Measurements from ENCODE around the gene DGKK.

DNA sequence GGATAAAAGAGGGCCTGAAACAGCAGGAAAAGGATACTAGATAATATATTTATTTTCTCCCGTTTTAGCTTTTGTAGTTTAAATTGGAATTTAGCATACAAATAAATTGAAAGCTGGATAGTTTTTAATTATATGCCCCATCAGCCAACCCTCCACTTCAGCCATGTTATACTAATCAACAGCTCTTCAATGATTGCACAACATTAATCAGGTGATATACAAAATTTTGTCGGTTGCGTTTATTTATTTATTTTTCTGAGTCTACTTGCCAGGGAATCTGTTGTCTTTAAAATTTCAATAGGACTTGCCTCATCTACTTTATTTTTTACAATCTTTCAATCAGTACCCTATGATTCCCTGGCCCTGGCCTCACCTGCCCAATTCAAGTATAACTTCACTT is 12.1 kb downstream of the DGKK start:
- TF ChIP-seq, protein P1, sequence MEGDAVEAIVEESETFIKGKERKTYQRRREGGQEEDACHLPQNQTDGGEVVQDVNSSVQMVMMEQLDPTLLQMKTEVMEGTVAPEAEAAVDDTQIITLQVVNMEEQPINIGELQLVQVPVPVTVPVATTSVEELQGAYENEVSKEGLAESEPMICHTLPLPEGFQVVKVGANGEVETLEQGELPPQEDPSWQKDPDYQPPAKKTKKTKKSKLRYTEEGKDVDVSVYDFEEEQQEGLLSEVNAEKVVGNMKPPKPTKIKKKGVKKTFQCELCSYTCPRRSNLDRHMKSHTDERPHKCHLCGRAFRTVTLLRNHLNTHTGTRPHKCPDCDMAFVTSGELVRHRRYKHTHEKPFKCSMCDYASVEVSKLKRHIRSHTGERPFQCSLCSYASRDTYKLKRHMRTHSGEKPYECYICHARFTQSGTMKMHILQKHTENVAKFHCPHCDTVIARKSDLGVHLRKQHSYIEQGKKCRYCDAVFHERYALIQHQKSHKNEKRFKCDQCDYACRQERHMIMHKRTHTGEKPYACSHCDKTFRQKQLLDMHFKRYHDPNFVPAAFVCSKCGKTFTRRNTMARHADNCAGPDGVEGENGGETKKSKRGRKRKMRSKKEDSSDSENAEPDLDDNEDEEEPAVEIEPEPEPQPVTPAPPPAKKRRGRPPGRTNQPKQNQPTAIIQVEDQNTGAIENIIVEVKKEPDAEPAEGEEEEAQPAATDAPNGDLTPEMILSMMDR (IDR thresholded peaks at IDR 0.05), result no peak
- TF ChIP-seq POLR2A (IDR thresholded peaks at IDR 0.05) (no peak), POLR2AphosphoS5 (IDR thresholded peaks at IDR 0.05) (no peak), EP300 (IDR thresholded peaks at IDR 0.05; ENCODE audit: low read depth) (no peak)

All from transverse colon (tissue), 4 donors.